Medulla oblongata (tissue), 1 donor: ENCODE measurements around the gene IL15RA.
"Not testable (repeated sequence)": the region's sequence is repeated elsewhere in the genome, so short reads cannot be mapped to it uniquely, and the experiment has no call there.

Experiments used
- DNase-seq: peaks from one replicate; pipeline ENCODE4 v3.0.0-alpha.2; 2015; ENCODE audit errors: extremely low spot score

The IL15RA gene

GRCh38 chr10:6006546-6006945 is 29.2 kb upstream of the IL15RA start:
- DNase-seq, result no peak

GRCh38 chr10:6005856-6006395 is 28.6 kb upstream of the IL15RA start:
- no peak for DNase-seq

- not testable (repeated sequence) for DNase-seq
Observed at GRCh38 chr10:6005161-6005804, 27.9 kb upstream of the IL15RA start.

- no peak for DNase-seq
Observed at GRCh38 chr10:6002809-6003510, 25.6 kb upstream of the IL15RA start.

- DNase-seq, result no peak
Observed at GRCh38 chr10:5999440-6000165, 22.3 kb upstream of the IL15RA start.

DNA sequence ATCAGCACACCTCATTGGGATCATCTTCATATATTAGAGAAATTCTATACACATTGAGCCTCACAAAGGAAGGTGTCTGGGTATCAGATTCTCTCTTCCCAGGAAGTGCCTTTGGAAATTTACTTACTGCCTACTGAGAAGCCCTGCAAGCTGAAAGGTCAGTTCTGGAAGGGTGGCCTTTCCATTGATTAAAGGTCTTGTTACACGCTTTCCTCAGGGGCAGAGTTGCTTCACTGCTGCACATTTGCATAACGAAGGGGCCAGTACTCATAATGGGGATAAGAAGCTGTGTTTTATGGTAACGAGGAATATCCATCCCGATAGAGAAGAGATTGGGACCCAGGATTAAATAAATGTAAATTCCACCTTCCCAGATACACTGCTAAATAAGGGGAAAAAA is 19.4 kb upstream of the IL15RA start:
- no peak for DNase-seq

- DNase-seq, result no peak
Observed at GRCh38 chr10:5992398-5992797, 15.1 kb upstream of the IL15RA start.

DNA sequence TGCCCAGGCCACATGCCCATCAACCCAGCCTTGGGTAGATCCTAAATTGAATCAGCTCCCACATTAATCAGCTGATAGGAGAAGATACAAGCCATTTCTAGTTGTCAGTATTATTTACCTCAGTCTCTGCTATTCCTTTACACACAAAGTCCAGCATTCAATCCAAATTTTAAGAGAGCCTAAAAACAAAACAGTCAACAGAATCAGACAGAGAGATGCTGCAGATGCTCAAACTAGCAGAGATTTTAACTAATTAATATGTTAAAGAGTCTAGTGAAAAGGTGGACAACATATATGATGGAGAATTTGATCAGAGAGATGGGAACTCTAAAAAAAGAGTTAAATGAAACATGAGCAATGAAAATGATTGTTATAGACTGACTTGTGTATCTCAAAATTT is 14.4 kb upstream of the IL15RA start:
- DNase-seq, result no peak

- no peak for DNase-seq
Observed at GRCh38 chr10:5989756-5990155, 12.4 kb upstream of the IL15RA start.

DNA sequence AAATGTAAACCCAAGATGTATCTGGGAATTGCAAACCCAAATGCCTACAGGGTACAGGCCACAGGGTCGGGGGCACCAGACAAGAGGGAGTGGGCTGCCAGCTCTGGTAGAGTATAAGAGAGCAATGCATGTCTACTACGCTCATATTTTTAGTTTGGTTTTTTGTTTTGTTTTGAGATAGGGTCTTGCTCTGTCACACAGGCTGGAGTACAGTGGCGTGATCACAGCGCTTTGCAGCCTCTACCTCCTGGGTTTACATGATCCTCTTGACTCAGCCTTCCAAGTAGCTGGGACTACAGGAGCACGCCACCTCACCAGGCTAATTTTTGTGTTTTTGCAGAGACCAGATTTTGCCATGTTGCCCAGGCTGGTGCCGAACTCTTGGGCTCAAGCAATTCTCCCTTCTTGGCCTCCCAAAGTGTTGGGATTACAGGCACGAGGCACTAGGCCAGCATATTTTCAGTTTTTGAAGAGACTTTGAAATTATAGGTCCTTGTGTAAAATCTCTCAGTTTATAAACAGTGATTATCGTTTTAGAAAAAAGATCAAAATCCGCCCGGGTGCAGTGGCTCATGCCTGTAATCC is 11.1 kb upstream of the IL15RA start:
- DNase-seq, result no peak

GRCh38 chr10:5987747-5988146 is 10.4 kb upstream of the IL15RA start:
- no peak for DNase-seq

GRCh38 chr10:5985029-5985428 is 7.7 kb upstream of the IL15RA start:
- no peak for DNase-seq

- DNase-seq, result no peak
Observed at GRCh38 chr10:5983774-5984173, 6.4 kb upstream of the IL15RA start.

DNA sequence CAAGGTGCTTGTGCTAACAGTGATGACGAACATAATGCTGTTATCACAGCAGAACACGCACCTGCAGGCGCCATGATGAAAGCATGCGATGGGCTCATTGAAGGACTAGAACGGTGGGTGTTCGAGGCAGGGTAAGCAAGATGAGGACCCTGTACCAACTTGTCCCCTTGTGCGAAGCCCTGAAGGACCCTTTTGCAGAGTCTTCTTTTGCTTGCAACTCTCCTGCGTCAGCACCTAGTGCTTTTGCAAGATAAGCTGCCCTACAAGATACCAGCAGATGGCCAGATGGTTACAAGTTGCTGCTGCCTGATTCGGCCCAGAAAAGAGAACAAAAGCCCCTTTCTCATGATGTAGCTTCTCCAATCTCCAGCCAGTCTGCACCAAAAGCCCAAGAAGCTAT is 4.2 kb upstream of the IL15RA start:
- no peak for DNase-seq

GRCh38 chr10:5978230-5978489 is 817 bp upstream of the IL15RA start:
- DNase-seq, result no peak

GRCh38 chr10:5976512-5977470 is 552 bp downstream of the IL15RA start:
- DNase-seq, result peak; percentile 23

GRCh38 chr10:5975641-5976473 is 1.5 kb downstream of the IL15RA start:
- DNase-seq, result peak; percentile 81

DNA sequence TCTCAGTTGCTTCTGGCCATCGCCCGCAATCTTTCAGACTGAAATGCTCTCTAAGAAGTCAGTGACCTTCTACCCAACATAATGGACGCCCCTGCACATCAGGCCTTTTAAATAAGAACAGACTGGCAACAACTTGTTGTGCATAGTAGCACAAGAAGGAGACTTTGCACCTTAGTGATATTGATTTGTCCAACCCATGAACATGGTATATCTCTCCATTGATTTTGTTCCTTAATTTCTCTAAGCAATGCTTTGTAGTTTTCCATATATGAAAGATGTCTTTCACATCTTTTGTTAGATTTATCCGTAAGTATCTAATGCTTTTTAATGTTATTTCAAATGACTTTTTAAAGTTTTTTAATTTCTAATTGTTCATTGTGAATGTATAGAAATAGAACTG is 4.3 kb downstream of the IL15RA start:
- no peak for DNase-seq

DNA sequence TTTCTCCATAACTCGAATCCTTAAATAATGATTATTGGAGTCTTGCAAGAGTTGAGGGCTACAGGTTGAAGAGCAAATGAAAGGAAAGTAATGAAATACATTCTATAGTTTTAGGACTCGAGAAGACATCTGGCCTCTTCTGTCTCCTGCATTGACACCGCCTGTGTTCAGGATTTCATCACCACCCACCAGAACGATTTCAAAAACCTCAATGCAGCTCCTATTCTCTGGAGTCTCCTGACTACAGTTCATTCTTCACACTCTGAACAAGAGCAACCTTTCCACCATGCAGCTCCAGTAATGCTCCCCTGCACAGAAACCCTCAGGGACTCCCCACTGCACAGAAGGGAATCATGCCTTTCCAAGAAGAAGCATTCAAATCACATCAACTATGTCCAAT is 5.5 kb downstream of the IL15RA start:
- DNase-seq, result no peak

GRCh38 chr10:5971315-5971832 is 6.0 kb downstream of the IL15RA start:
- peak; percentile 18 for DNase-seq
